DMS153 (cell line): ENCODE data around the gene TADA2A.
A peak's percentile ranks its signal among the peaks of the same experiment; 100 is the strongest.

ENCODE experiments used
- DNase-seq: peaks from one replicate; lab custom pipeline; 2025; lab: John Stamatoyannopoulos, UW

TADA2A gene, protein sequence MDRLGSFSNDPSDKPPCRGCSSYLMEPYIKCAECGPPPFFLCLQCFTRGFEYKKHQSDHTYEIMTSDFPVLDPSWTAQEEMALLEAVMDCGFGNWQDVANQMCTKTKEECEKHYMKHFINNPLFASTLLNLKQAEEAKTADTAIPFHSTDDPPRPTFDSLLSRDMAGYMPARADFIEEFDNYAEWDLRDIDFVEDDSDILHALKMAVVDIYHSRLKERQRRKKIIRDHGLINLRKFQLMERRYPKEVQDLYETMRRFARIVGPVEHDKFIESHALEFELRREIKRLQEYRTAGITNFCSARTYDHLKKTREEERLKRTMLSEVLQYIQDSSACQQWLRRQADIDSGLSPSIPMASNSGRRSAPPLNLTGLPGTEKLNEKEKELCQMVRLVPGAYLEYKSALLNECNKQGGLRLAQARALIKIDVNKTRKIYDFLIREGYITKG

DNA sequence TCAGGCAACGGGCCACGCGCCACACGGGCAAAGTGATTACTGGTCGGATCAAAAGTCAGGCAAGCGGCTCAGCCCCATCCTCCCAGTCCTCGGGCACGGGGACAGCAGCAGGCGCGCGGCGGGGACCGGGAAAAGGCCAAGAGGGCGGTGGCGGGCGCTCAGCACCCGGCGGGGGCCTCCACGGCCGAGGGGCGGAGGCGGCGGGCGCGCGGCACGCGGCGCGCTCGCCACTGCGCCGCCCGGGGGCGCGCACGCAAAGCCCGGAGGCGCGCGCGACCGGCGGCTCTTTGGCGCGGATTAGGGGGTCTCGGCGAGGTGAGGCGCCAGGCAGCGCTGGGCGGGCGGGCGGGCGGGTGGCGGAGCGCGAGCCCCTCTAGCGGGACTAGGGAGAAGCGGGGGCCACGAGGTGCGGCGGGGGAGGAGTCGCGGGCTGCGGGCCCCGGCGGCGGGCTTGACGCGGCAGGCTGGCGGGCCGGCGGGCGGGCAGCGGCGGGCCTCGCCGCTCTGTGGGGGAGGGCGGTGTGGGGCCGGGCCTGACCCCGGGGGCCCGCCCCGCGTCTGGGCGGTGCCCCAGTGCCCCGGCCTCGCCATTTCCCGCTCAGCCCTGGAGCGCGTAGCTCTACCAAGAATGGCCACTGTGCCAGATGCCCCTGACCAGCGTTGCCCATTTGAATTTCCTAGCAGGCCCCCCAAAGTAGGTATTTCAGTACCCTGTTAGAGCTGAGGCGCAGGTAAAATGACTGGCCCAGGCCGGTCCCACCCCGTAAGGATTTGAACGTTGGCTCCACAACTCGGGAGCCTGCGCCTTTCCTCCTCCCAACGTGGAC is at the start of gene TADA2A, which contains the start of gene ACACA:
TSS of gene TADA2A (plus strand) at position 252 of the 827 bp plus-strand sequence. CDS start 4,480 bp downstream, outside the sequence.
TSS of gene ACACA (minus strand) at position 202 of the 827 bp plus-strand sequence. CDS start 537 bp downstream, outside the sequence.
- peak; percentile 51 for DNase-seq

- DNase-seq, result peak; percentile 19
These were observed 48.4 kb upstream of the TADA2A start for GRCh38 chr17:37358098-37358829.

- peak; percentile 90 for DNase-seq
These were observed 47.6 kb upstream of the TADA2A start for GRCh38 chr17:37358830-37359681.

- no peak for DNase-seq
These were observed 47.0 kb upstream of the TADA2A start for GRCh38 chr17:37359682-37360188.

GRCh38 chr17:37360632-37361031 is 46.1 kb upstream of the TADA2A start:
- DNase-seq, result no peak

DNA sequence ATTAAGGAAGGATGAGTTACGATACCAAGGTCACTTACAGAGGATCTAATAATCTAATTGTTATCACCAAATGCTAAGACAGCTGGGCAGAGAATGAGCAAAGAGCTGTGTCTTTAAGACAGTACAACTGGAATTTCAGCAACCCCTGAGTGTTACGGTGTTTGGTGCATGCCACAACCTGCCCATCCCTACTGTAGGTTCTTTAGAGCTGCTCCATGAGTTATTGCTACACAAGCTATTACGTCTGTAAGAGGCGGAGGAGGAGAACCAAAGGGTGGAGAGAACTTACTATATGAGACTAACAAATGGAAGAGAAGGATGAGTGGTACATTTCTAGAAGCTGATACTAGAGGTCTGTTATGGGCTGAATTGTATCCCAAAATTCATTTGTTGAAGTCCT is 45.1 kb upstream of the TADA2A start:
- DNase-seq, result no peak

DNA sequence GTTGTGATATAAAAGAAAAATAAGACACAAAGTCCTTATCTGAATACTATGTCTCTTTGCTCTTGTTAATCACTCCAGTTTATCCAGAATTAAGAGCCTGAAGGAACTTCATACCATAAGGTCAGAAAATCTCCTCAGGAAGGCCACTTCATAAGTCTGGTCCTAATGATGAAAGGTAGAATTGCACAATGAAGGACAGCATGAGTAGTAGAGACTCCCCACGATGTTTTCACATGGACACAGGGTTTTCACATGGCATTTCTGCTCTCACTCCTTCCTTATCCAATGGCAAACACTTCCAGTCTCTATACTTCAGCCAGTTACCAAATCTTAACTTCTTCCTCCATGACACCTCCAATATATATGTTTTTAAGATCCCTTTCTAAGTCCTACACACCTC is 41.1 kb upstream of the TADA2A start:
- DNase-seq, result no peak

GRCh38 chr17:37368577-37368976 is 38.1 kb upstream of the TADA2A start:
- DNase-seq, result no peak

- peak; percentile 78 for DNase-seq
These were observed 33.0 kb upstream of the TADA2A start for GRCh38 chr17:37373530-37374159.

- DNase-seq, result no peak
These were observed 31.0 kb upstream of the TADA2A start, which contains the start of gene C17orf78 for GRCh38 chr17:37375706-37376105. Gene C17orf78, plus strand, starts transcription at chr17:37375985. Its CDS starts 108 bp downstream, at chr17:37376093.

DNA sequence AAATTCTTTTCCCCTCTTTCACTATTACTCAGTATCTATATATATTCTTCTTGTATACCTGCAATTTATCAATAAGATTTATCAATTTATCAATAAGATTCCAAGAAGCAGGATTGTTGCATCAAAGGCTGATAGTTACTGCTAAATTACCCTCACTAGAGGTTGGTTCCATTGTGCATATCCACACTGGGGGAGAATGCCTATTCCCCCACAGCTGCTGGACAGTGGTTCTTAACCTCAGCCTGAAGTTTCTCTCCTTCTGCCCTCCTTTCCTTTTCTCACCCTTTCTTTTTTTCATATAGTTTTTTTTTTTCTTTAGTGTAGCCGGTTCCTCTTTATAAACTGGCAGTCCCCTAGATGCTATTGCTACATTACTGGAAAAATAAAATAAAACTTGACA is 24.6 kb upstream of the TADA2A start:
- no peak for DNase-seq

DNA sequence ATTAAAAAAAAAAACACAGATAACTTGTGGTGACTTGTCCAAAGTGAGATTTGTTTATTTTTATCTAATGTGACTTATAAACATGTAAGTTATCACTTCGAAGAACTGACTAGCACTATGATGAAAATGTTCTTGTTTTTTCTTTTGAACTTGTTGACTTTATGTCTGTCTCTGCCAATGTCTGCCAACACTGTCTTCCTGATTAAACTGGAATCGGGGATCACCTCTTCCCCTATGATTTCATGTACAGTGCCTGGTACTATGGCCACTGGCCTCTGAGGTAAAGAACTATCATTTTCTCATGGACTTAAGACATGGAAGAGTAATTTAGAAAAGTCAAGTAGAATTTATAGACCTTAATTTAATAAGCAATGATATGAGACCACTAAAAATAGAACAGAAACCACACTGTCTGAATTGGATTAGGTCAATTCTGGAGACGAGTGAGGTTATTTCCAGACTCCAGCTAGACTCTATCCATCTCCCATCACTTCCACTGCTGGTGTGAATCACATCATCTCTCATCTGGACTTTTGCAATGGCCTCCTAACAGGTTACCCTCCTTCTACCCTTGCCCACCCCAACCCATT is 22.0 kb upstream of the TADA2A start:
- DNase-seq, result no peak

- DNase-seq, result no peak
These were observed 21.2 kb upstream of the TADA2A start for GRCh38 chr17:37385474-37385990.

DNA sequence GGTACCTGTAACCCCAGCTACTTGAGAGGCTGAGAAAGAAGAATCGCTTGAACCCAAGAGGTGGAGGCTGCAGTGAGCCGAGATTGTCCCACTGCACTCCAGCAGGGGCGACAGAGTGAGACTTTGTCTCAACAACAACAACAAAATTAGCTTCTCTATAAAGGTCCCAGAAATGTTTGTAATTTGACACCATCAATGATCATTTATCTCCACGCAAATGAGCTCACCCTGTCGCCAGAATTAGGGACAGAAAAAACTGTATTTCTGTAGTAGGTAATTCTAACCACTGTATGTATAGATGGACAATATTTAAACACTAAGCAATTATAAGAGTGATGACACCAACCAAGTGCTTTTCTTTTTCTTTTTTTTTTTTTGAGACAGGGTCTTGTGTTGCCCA is 20.2 kb upstream of the TADA2A start:
- DNase-seq, result no peak

DNA sequence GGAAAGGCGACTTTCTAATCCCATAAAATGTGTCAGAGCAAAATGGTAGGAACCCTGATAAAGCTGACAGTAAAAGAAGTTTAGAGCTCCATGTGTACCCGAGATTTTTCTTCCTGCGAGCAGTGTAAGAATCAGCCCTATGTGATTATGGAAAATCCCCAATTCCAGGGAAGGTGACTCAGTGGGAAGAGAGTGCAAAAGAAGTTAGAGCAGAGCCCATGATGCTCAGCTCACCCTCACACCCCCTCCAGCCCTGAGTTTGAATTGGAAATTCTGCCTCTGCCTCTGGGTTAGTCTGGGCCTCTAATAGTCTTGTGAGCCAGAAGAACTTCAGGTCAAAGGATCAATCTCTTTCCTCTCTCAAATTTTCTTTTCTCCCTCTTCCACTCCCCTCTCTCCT is 18.4 kb upstream of the TADA2A start:
- DNase-seq, result no peak

- no peak for DNase-seq
These were observed 17.5 kb upstream of the TADA2A start for GRCh38 chr17:37389160-37389559.

DNA sequence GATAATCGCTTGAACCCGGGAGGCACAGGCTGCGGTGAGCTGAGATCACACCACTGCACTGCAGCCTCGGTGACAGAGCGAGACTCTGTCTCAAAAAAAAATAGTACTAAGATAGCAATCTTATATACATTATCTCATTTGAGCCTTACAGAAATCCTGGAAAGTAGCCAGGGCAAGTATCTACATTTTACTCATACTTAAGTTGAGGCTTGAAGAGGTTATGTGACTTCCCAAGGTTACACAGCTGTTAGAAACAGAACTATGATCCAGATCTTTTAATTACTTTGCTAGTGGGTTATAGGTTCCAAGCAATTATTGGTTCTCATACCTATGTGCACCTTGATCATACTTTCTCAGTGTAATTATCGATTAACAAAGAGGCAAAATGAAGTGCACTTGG is 15.5 kb upstream of the TADA2A start:
- DNase-seq, result no peak

- no peak for DNase-seq
These were observed 14.6 kb upstream of the TADA2A start for GRCh38 chr17:37392024-37392590.

GRCh38 chr17:37393352-37393751 is 13.3 kb upstream of the TADA2A start:
- no peak for DNase-seq
